ENCODE data around the gene PDE9A.

GRCh38 chr21:42753804-42754203 is 100.4 kb downstream of the PDE9A start:
- no peak for TF ChIP-seq CEBPB (IDR thresholded peaks at IDR 0.05)
- TF ChIP-seq USF1 (IDR thresholded peaks at IDR 0.05) = no peak
- no peak for TF ChIP-seq ZBTB7A (IDR thresholded peaks at IDR 0.05; ENCODE audit: low read depth)
- no peak for TF ChIP-seq TAF1 (IDR thresholded peaks at IDR 0.05; ENCODE audit: low read depth)
- no peak for TF ChIP-seq REST (IDR thresholded peaks at IDR 0.05; ENCODE audit: low read depth)
- TF ChIP-seq EP300 (IDR thresholded peaks at IDR 0.05; ENCODE audit: borderline replicate concordance) = no peak
- no peak for TF ChIP-seq CREB1 (IDR thresholded peaks at IDR 0.05; ENCODE audit: low read depth)

Data from Ishikawa (cell line).